OCI-LY3 (cell line): ENCODE measurements around the gene RNF138.

Experiments used
- H2AFZ ChIP-seq: fragments of 200-600, 300-600 bp; shearing (Covaris generic); 2 replicates; pipeline ENCODE4 v1.6.0; 2014; ENCODE audit warnings: antibody characterized with exemption, low read depth, low read length
- H3K27ac ChIP-seq: fragments of 200-600, 300-600 bp; sonication (generic); 2 replicates; pipeline ENCODE4 v1.5.1; 2014; ENCODE audit warnings: mild to moderate bottlenecking, low read length, moderate library complexity, mixed read lengths
- H3K27me3 ChIP-seq: fragments of 200-600, 300-600 bp; sonication (generic); 2 replicates; pipeline ENCODE4 v1.6.1; 2014; ENCODE audit warnings: low read depth, low read length, mixed read lengths
- H3K36me3 ChIP-seq: fragments of 200-600, 300-600 bp; sonication (generic); replicated peaks from 2 replicates; pipeline ENCODE3; 2014; ENCODE audit warnings: low read depth, low read length, mixed read lengths
- H3K4me1 ChIP-seq: fragments of 300-600, 200-600 bp; sonication (generic); 2 replicates; pipeline ENCODE4 v1.6.1; 2014; ENCODE audit warnings: low read length, mixed read lengths
- H3K4me2 ChIP-seq: fragments of 200-600, 300-600 bp; sonication (generic); 2 replicates; pipeline ENCODE4 v1.6.1; 2014; ENCODE audit warnings: low read length, mixed read lengths
- H3K4me3 ChIP-seq: fragments of 300-600, 200-600 bp; sonication (generic); 2 replicates; pipeline ENCODE4 v1.5.1; 2014; ENCODE audit warnings: antibody characterized with exemption, mild to moderate bottlenecking, low read length, moderate library complexity
- H3K79me2 ChIP-seq: fragments of 300-600, 200-600 bp; shearing (Covaris generic); 2 replicates; pipeline ENCODE4 v1.6.1; 2014; ENCODE audit warnings: mild to moderate bottlenecking, low read length, mixed read lengths
- H3K9ac ChIP-seq: fragments of 300-600, 200-600 bp; shearing (Covaris generic); 2 replicates; pipeline ENCODE4 v1.6.0; 2014; ENCODE audit warnings: mild to moderate bottlenecking, low read length, moderate library complexity
- H3K9me3 ChIP-seq: fragments of 200-600, 300-600 bp; shearing (Covaris generic); 2 replicates; pipeline ENCODE4 v1.6.1; 2014; ENCODE audit warnings: low read length, mixed read lengths; ENCODE audit not compliant: insufficient read depth
- H4K20me1 ChIP-seq: fragments of 200-600, 300-600 bp; sonication (generic); 2 replicates; pipeline ENCODE4 v1.6.1; 2016; ENCODE audit warnings: low read length, mixed read lengths; ENCODE audit not compliant: insufficient read depth
- CTCF ChIP-seq: fragments of 200-600, 300-600 bp; sonication (generic); IDR thresholded peaks from 2 replicates; pipeline ENCODE4 v1.5.1; 2014; ENCODE audit warnings: antibody characterized with exemption, low read length, low read depth
- EZH2phosphoT487 ChIP-seq: fragments of 200-600 bp; shearing (Covaris generic); IDR thresholded peaks from 2 replicates; pipeline ENCODE4 v1.6.1; 2018; ENCODE audit warnings: antibody characterized with exemption, mixed run types, low read depth

RNF138 gene

GRCh38 chr18:32072321-32072720 is 19.4 kb upstream of the RNF138 start:
- TF ChIP-seq CTCF (peak; percentile 74), EZH2phosphoT487 (no peak)

DNA sequence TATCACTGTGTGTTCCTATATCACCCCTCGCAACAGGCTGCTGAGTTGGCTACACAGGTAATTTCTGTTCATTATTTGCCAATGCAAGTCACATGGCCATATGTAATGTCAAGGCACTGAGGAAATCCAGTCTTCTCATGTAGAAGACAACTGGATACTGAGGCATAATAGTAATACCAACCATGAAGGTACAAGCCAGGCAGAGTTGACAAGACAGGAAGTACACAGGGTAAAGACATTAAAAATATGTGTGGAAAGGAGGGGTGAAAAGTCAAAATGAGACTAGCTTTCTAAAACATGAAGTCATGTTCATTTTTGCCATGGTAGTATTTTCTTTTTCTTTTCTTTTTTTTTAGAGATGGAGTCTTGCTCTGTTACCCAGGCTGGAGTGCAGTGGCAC is 17.5 kb upstream of the RNF138 start:
- Histone ChIP-seq H2AFZ (no peak overlapping the region), H3K4me3 (no peak overlapping the region), H3K79me2 (no peaks in the 10 kb centered on the region), H3K36me3 (no peaks in the 10 kb centered on the region), H4K20me1 (no peaks in the 10 kb centered on the region), H3K27ac (no peak overlapping the region), H3K4me2 (no peak overlapping the region), H3K9me3 (no peaks in the 10 kb centered on the region), H3K27me3 (no peaks in the 10 kb centered on the region), H3K9ac (no peak overlapping the region), H3K4me1 (no peaks in the 10 kb centered on the region)
- no peak for TF ChIP-seq CTCF
- TF ChIP-seq EZH2phosphoT487, result no peak

More at GRCh38 chr18:32072321-32072720, 19.4 kb upstream of the RNF138 start:
- Histone ChIP-seq H3K27ac (no peak overlapping the region), H3K9me3 (no peaks in the 10 kb centered on the region), H3K36me3 (no peaks in the 10 kb centered on the region), H3K4me2 (no peak overlapping the region), H4K20me1 (no peaks in the 10 kb centered on the region), H3K27me3 (no peaks in the 10 kb centered on the region), H3K9ac (no peak overlapping the region), H3K79me2 (no peaks in the 10 kb centered on the region), H3K4me3 (no peak overlapping the region), H3K4me1 (no peaks in the 10 kb centered on the region), H2AFZ (no peak overlapping the region)

GRCh38 chr18:32078845-32079244 is 12.8 kb upstream of the RNF138 start:
- Histone ChIP-seq H4K20me1 (no peaks in the 10 kb centered on the region), H3K36me3 (no peaks in the 10 kb centered on the region), H3K4me1 (peaks cover 11% of the 10 kb centered on the region), H3K27me3 (no peaks in the 10 kb centered on the region), H3K9ac (no peak overlapping the region), H3K79me2 (no peaks in the 10 kb centered on the region), H3K4me2 (no peak overlapping the region), H3K4me3 (no peak overlapping the region), H3K27ac (no peak overlapping the region), H2AFZ (no peak overlapping the region), H3K9me3 (no peaks in the 10 kb centered on the region)
- TF ChIP-seq CTCF (no peak), EZH2phosphoT487 (no peak)

DNA sequence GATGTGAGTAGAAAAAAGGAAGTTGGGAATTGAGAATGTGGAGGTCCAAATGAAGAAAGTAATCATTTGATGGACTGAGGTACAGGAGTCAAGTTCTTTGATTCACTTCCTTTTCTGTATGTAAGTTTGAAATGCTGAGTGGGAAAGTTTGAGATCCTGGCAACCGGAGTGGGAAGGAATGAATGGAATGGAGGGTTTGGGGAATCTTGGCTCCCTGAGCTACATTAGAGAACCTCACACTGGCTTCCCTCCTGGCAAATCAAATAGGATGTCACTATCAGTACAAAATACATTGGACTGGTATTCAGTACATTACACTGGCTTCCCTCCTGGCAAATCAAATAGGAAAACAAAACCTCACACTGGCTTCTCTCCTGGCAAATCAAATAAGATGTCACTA is 9.8 kb upstream of the RNF138 start:
- no peak overlapping the region for H3K4me3 ChIP-seq
- no peak for TF ChIP-seq CTCF
- no peak for TF ChIP-seq EZH2phosphoT487
- no peaks in the 10 kb centered on the region for H3K36me3 ChIP-seq
- H3K4me1 ChIP-seq, result peaks cover 29% of the 10 kb centered on the region
- H3K27ac ChIP-seq, result no peak overlapping the region
- no peak overlapping the region for H3K9ac ChIP-seq
- no peaks in the 10 kb centered on the region for H3K27me3 ChIP-seq
- no peak overlapping the region for H2AFZ ChIP-seq
- H3K79me2 ChIP-seq, result no peaks in the 10 kb centered on the region
- no peaks in the 10 kb centered on the region for H3K9me3 ChIP-seq
- H4K20me1 ChIP-seq, result no peaks in the 10 kb centered on the region
- no peak overlapping the region for H3K4me2 ChIP-seq
